Measurements from ENCODE around the gene CNTNAP2.

CNTNAP2 gene

DNA sequence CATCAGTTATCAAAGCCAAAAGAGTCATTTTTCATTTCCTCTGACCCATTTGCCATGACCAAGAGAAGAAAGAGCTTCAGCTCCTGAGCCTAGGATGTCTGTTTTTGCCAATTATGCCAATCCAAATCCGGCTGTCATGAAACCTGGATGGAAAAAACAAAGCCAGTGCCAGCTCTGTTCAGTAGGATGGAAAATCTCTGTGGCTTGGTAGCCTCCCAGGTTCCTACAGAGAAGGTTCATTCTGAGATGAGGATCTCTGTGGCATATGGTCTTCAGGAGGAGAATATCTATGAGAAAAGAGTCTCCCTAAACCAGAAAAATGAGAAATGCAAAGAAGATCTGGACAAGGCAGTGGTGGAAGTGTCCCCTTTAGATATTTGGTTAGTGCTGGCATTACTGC, 475.4 kb downstream of the CNTNAP2 start:
- H3K27ac ChIP-seq (ENCODE audit: low read depth in 2 of 2, low read length in 2 of 2) = no peak overlapping the region
- H3K9ac ChIP-seq (ENCODE audit: low read depth in 1 of 2, low read length in 2 of 2) = no peak overlapping the region
- H3K4me3 ChIP-seq (ENCODE audit: low read length in 2 of 2) = no peak overlapping the region
- no peaks in the 10 kb centered on the region for H3K4me1 ChIP-seq (ENCODE audit: control insufficient read depth in 2 of 2, insufficient read depth in 2 of 2, low read length in 2 of 2)
- no peaks in the 10 kb centered on the region for H3K27me3 ChIP-seq (ENCODE audit: control insufficient read depth in 2 of 2, insufficient read depth in 2 of 2, low read length in 2 of 2)
- peaks cover 0 to 3% of the 10 kb centered on the region in 2 donors for H3K9me3 ChIP-seq (ENCODE audit: control insufficient read depth in 2 of 2, low read length in 2 of 2)
- H3K36me3 ChIP-seq (ENCODE audit: control insufficient read depth in 2 of 2, insufficient read depth in 2 of 2, low read length in 2 of 2) = no peaks in the 10 kb centered on the region

DNA sequence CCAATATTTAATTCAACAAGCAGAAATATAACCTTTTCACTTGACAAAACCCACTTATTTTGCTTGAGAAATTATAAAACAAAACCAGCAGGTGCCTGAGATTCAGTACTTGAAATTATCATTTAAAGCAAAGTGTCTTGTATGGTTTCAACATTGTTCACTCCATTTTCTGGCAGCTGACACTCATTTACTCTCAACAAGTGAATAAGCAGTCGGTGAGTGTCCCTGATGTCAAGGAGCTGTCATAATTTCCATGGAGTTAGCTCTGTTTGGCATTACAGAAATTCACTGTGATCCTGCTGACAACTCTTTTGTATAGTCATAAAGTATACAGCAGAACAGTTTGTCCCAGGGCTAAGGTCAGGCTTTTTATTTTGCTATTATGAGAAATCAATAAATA, 490.0 kb downstream of the CNTNAP2 start:
- H3K9me3 ChIP-seq (ENCODE audit: control insufficient read depth in 2 of 2, low read length in 2 of 2) = no peaks in the 10 kb centered on the region
- no peaks in the 10 kb centered on the region for H3K27me3 ChIP-seq (ENCODE audit: control insufficient read depth in 2 of 2, insufficient read depth in 2 of 2, low read length in 2 of 2)
- H3K36me3 ChIP-seq (ENCODE audit: control insufficient read depth in 2 of 2, insufficient read depth in 2 of 2, low read length in 2 of 2) = no peaks in the 10 kb centered on the region
- H3K4me3 ChIP-seq (ENCODE audit: low read length in 2 of 2) = no peak overlapping the region
- H3K27ac ChIP-seq (ENCODE audit: low read depth in 2 of 2, low read length in 2 of 2) = no peak overlapping the region
- no peak overlapping the region for H3K9ac ChIP-seq (ENCODE audit: low read depth in 1 of 2, low read length in 2 of 2)
- no peaks in the 10 kb centered on the region for H3K4me1 ChIP-seq (ENCODE audit: control insufficient read depth in 2 of 2, insufficient read depth in 2 of 2, low read length in 2 of 2)

DNA sequence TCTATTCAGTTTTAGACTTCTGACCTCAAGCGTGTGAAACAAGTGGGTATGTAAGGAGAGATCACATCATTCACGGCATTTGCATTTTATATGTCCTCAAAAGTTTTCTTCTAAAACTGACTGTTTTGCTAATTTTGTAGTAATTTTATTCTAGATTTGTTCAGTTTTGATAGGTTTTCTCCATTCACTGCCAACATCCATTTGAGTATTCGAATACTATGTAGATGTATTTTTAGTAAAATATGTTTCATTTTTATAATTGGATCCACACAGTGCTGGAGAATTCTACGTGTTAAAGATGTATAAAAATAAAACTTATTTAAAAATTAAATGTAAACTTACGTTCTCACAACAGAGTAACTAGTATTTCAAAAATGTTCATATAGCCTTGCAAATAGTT, 503.0 kb downstream of the CNTNAP2 start:
- H3K36me3 ChIP-seq (ENCODE audit: control insufficient read depth in 2 of 2, insufficient read depth in 2 of 2, low read length in 2 of 2) = no peaks in the 10 kb centered on the region
- H3K9me3 ChIP-seq (ENCODE audit: control insufficient read depth in 2 of 2, low read length in 2 of 2) = peaks cover 0 to 2% of the 10 kb centered on the region in 2 donors
- no peaks in the 10 kb centered on the region for H3K4me1 ChIP-seq (ENCODE audit: control insufficient read depth in 2 of 2, insufficient read depth in 2 of 2, low read length in 2 of 2)
- no peak overlapping the region for H3K4me3 ChIP-seq (ENCODE audit: low read length in 2 of 2)
- no peak overlapping the region for H3K27ac ChIP-seq (ENCODE audit: low read depth in 2 of 2, low read length in 2 of 2)
- no peak overlapping the region for H3K9ac ChIP-seq (ENCODE audit: low read depth in 1 of 2, low read length in 2 of 2)
- no peaks in the 10 kb centered on the region for H3K27me3 ChIP-seq (ENCODE audit: control insufficient read depth in 2 of 2, insufficient read depth in 2 of 2, low read length in 2 of 2)

DNA sequence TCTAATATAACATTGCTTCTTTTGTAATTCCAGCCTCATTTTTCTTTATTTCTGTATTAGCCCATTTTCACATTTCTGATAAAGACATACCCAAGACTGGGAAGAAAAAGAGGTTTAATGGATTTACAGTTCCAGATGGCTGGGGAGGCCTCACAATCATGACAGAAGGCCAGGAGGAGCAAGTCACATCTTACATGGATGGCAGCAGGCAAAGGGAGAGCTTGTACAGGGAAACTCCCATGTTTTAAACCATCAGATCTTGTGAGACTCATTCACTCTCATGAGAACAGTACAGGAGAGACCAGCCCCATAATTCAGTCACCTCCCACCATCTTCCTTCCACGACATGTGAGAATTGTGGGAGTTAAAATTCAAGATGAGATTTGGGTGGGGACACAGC, 510.3 kb downstream of the CNTNAP2 start:
- Histone ChIP-seq H3K27ac (ENCODE audit: low read depth in 2 of 2, low read length in 2 of 2) (no peak overlapping the region), H3K4me3 (ENCODE audit: low read length in 2 of 2) (no peak overlapping the region), H3K27me3 (ENCODE audit: control insufficient read depth in 2 of 2, insufficient read depth in 2 of 2, low read length in 2 of 2) (no peaks in the 10 kb centered on the region), H3K4me1 (ENCODE audit: control insufficient read depth in 2 of 2, insufficient read depth in 2 of 2, low read length in 2 of 2) (no peaks in the 10 kb centered on the region), H3K9ac (ENCODE audit: low read depth in 1 of 2, low read length in 2 of 2) (no peak overlapping the region), H3K36me3 (ENCODE audit: control insufficient read depth in 2 of 2, insufficient read depth in 2 of 2, low read length in 2 of 2) (no peaks in the 10 kb centered on the region), H3K9me3 (ENCODE audit: control insufficient read depth in 2 of 2, low read length in 2 of 2) (peaks cover 0 to 2% of the 10 kb centered on the region in 2 donors)

DNA sequence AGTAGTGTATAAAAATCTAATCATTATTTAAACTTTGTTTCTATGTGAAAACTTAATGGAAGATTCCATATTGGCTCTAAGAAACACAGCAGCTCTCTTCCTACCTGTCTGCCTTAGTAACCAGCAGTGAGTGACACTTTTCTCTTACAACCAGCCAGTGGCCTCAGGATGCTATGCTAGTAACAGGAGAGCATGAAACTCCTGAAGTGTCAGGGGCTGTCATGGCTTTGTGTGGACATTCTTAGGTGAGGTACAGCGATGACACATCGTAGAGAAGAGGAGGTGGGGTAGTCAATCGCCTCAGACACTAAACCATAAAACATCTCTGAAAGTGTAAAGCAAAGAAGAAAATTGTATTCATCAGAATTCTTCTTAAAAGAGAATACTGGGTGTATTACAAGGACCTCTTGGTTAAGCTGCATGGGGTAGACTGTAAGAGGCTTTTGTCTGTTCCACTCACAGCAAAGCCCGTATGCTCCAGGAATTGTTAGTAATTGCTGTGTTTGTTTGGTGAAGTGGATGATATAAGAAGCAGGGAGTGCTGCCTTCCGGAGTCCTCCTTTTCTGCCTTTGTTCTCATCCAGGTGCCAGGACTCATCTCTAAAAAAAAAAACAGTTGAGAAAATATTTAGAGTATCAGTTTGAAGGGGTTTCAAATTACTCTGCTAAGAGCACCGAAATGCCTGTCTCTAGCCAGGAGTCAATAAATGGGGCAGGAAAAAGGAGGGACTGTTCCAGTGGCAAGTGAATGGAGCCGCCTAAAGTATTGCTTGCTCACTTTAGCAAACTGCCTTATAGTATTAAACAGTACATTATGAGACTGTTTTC, 518.8 kb downstream of the CNTNAP2 start:
- Histone ChIP-seq H3K4me1 (ENCODE audit: control insufficient read depth in 2 of 2, insufficient read depth in 2 of 2, low read length in 2 of 2) (no peaks in the 10 kb centered on the region), H3K4me3 (ENCODE audit: low read length in 2 of 2) (no peak overlapping the region), H3K9ac (ENCODE audit: low read depth in 1 of 2, low read length in 2 of 2) (no peak overlapping the region), H3K27me3 (ENCODE audit: control insufficient read depth in 2 of 2, insufficient read depth in 2 of 2, low read length in 2 of 2) (no peaks in the 10 kb centered on the region), H3K27ac (ENCODE audit: low read depth in 2 of 2, low read length in 2 of 2) (no peak overlapping the region), H3K9me3 (ENCODE audit: control insufficient read depth in 2 of 2, low read length in 2 of 2) (no peaks in the 10 kb centered on the region), H3K36me3 (ENCODE audit: control insufficient read depth in 2 of 2, insufficient read depth in 2 of 2, low read length in 2 of 2) (no peaks in the 10 kb centered on the region)

DNA sequence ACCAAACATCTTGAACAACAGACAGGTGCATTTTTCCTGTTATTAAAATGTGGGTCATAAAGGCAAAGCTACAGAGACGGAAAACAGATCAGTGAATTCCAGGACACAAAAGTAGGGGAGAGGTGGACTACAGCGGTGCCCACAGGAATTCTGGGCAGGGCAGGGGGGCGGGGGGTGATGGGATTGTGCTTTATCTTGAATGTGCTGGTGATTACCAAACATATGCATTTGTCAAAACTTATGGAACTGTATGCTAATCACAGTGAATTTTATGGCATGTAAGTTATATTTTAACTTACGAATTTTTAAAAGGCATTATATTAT, 519.4 kb downstream of the CNTNAP2 start:
- Histone ChIP-seq H3K9me3 (ENCODE audit: control insufficient read depth in 2 of 2, low read length in 2 of 2) (no peaks in the 10 kb centered on the region), H3K36me3 (ENCODE audit: control insufficient read depth in 2 of 2, insufficient read depth in 2 of 2, low read length in 2 of 2) (no peaks in the 10 kb centered on the region), H3K4me3 (ENCODE audit: low read length in 2 of 2) (no peak overlapping the region), H3K27ac (ENCODE audit: low read depth in 2 of 2, low read length in 2 of 2) (no peak overlapping the region), H3K27me3 (ENCODE audit: control insufficient read depth in 2 of 2, insufficient read depth in 2 of 2, low read length in 2 of 2) (no peaks in the 10 kb centered on the region), H3K4me1 (ENCODE audit: control insufficient read depth in 2 of 2, insufficient read depth in 2 of 2, low read length in 2 of 2) (no peaks in the 10 kb centered on the region), H3K9ac (ENCODE audit: low read depth in 1 of 2, low read length in 2 of 2) (no peak overlapping the region)

DNA sequence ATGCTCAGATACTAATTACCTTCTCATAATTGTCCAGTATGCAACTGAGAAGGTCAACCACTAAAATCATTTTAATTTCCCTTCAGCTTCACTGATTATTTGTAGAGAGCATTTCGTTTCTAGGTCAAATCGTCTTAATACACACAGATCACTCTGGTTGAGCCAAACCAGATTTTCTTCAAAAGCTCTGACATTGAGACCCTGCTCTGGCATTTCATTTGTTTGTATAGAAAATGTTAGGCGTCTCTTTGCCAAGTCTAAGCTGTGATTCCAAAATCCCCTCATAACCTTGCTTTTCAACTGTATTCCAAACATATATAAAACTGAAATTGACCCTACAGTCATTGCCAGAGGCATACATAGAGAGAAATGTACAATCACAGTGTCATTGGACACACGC, 520.0 kb downstream of the CNTNAP2 start:
- Histone ChIP-seq H3K27me3 (ENCODE audit: control insufficient read depth in 2 of 2, insufficient read depth in 2 of 2, low read length in 2 of 2) (no peaks in the 10 kb centered on the region), H3K36me3 (ENCODE audit: control insufficient read depth in 2 of 2, insufficient read depth in 2 of 2, low read length in 2 of 2) (no peaks in the 10 kb centered on the region), H3K9ac (ENCODE audit: low read depth in 1 of 2, low read length in 2 of 2) (no peak overlapping the region), H3K9me3 (ENCODE audit: control insufficient read depth in 2 of 2, low read length in 2 of 2) (no peaks in the 10 kb centered on the region), H3K27ac (ENCODE audit: low read depth in 2 of 2, low read length in 2 of 2) (no peak overlapping the region), H3K4me3 (ENCODE audit: low read length in 2 of 2) (no peak overlapping the region), H3K4me1 (ENCODE audit: control insufficient read depth in 2 of 2, insufficient read depth in 2 of 2, low read length in 2 of 2) (no peaks in the 10 kb centered on the region)

DNA sequence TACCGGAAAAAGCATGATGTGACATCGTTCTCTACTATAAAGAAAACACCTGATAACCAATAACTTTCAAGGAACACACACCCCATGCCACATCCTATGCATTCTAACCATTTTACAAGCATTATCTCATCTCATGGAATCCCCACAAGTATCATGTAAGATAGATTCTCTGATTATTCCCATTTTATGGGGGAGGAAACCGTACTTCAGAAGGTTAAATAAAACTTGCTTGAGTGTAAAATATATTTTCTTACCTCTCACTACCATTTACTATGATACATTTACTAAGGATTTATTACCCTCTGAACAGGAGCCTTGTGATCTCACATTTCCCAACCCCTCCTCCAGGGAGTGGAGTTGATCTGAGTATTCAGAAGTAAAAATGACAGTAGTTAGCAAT, 522.7 kb downstream of the CNTNAP2 start:
- no peak overlapping the region for H3K9ac ChIP-seq (ENCODE audit: low read depth in 1 of 2, low read length in 2 of 2)
- H3K9me3 ChIP-seq (ENCODE audit: control insufficient read depth in 2 of 2, low read length in 2 of 2) = no peaks in the 10 kb centered on the region
- H3K36me3 ChIP-seq (ENCODE audit: control insufficient read depth in 2 of 2, insufficient read depth in 2 of 2, low read length in 2 of 2) = no peaks in the 10 kb centered on the region
- no peaks in the 10 kb centered on the region for H3K27me3 ChIP-seq (ENCODE audit: control insufficient read depth in 2 of 2, insufficient read depth in 2 of 2, low read length in 2 of 2)
- no peak overlapping the region for H3K27ac ChIP-seq (ENCODE audit: low read depth in 2 of 2, low read length in 2 of 2)
- H3K4me3 ChIP-seq (ENCODE audit: low read length in 2 of 2) = no peak overlapping the region
- H3K4me1 ChIP-seq (ENCODE audit: control insufficient read depth in 2 of 2, insufficient read depth in 2 of 2, low read length in 2 of 2) = no peaks in the 10 kb centered on the region

DNA sequence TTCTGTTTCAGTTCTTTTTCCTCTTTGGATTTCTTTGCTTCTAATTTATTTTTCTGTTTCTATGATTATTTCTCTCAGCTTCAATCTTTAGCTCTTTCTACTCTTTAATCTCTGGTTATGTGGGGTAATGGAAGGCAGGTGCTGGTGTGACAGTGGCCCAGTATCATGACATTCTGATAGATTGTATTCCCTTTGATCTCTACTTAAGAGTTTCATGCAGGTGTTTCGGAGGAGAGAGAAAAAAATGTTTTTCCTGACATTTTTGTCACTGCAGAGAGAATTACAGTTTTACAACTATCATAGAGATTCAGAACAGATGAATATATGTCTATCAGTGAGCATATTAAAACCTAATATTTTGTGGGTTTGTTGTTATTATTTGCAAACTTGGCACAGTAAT, 524.9 kb downstream of the CNTNAP2 start:
- no peak overlapping the region for H3K9ac ChIP-seq (ENCODE audit: low read depth in 1 of 2, low read length in 2 of 2)
- H3K4me3 ChIP-seq (ENCODE audit: low read length in 2 of 2) = no peak overlapping the region
- no peaks in the 10 kb centered on the region for H3K27me3 ChIP-seq (ENCODE audit: control insufficient read depth in 2 of 2, insufficient read depth in 2 of 2, low read length in 2 of 2)
- H3K36me3 ChIP-seq (ENCODE audit: control insufficient read depth in 2 of 2, insufficient read depth in 2 of 2, low read length in 2 of 2) = no peaks in the 10 kb centered on the region
- H3K27ac ChIP-seq (ENCODE audit: low read depth in 2 of 2, low read length in 2 of 2) = no peak overlapping the region
- H3K4me1 ChIP-seq (ENCODE audit: control insufficient read depth in 2 of 2, insufficient read depth in 2 of 2, low read length in 2 of 2) = no peaks in the 10 kb centered on the region
- peaks cover 0 to 2% of the 10 kb centered on the region in 2 donors for H3K9me3 ChIP-seq (ENCODE audit: control insufficient read depth in 2 of 2, low read length in 2 of 2)

DNA sequence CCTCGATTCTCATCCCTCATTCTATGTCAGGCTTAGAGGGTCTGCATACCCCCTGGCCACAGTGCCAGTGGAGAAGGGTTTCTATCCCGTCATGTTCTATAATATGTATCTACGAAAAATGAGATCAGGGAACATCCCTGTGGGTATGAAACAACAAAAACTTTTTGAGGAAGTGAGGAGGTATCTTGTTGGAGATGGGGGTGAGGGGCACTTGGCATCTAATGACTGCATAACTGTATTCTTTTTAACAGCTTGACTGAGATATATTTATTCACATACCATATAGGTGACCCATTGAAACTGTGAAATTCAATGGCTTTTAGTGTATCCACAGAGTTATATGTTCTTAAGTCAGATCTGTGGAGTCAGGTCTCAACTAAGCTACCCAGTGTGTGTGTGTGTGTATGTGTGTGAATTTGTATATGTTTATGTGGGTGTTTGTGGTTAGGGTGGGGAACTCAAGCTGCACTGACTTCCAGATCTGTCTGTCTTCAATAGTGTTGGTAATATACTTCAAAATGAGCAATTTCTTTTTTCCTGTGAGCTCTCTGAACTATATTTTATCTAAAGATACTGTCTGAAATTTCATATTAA, 528.9 kb downstream of the CNTNAP2 start:
- Histone ChIP-seq H3K9me3 (ENCODE audit: control insufficient read depth in 2 of 2, low read length in 2 of 2) (peaks cover 0 to 2% of the 10 kb centered on the region in 2 donors), H3K9ac (ENCODE audit: low read depth in 1 of 2, low read length in 2 of 2) (no peak overlapping the region), H3K27ac (ENCODE audit: low read depth in 2 of 2, low read length in 2 of 2) (no peak overlapping the region), H3K36me3 (ENCODE audit: control insufficient read depth in 2 of 2, insufficient read depth in 2 of 2, low read length in 2 of 2) (no peaks in the 10 kb centered on the region), H3K4me1 (ENCODE audit: control insufficient read depth in 2 of 2, insufficient read depth in 2 of 2, low read length in 2 of 2) (no peaks in the 10 kb centered on the region), H3K4me3 (ENCODE audit: low read length in 2 of 2) (no peak overlapping the region), H3K27me3 (ENCODE audit: control insufficient read depth in 2 of 2, insufficient read depth in 2 of 2, low read length in 2 of 2) (no peaks in the 10 kb centered on the region)
